Colonic mucosa (tissue), 4 donors: Measurements from ENCODE around the gene MED9. TPM values are rescaled to one million over a fixed set of nuclear protein-coding genes. Genes with fewer than 3 reads are reported as not detected.
"Not testable (repeated sequence)": the region's sequence is repeated elsewhere in the genome, so short reads cannot be mapped to it uniquely, and the experiment has no call there.

Experiments used
- DNase-seq: peaks from one replicate; pipeline ENCODE4 v3.0.0-alpha.2; 2020
- H3K27ac ChIP-seq: fragments of 200-600 bp; one replicate; pipeline ENCODE4 v1.8.0; 2021
- H3K27me3 ChIP-seq: fragments of 200-600 bp; one replicate; pipeline ENCODE4 v1.8.0; 2021
- H3K36me3 ChIP-seq: fragments of 200-600 bp; one replicate; pipeline ENCODE4 v1.8.0; 2021
- H3K4me1 ChIP-seq: fragments of 200-600 bp; one replicate; pipeline ENCODE4 v1.8.0; 2021; ENCODE audit warnings: mild to moderate bottlenecking
- H3K4me3 ChIP-seq: fragments of 200-600 bp; one replicate; pipeline ENCODE4 v1.8.0; 2021
- H3K9ac ChIP-seq, 2 donors: one replicate each; pipeline ENCODE4 v1.7.0; 2013; ENCODE audit warnings: control low read depth in 2 of 2, low read depth in 2 of 2, low read length in 2 of 2
- H3K9me3 ChIP-seq: fragments of 200-600 bp; one replicate; pipeline ENCODE4 v1.8.0; 2021
- intact Hi-C: fragments of 100-400 bp; cut with DNase I; formaldehyde crosslinking; loops from one replicate; pipeline ENCODE4 v1.14.1; 2022
- total RNA-seq, 2 donors: library from RNA; stranded (reverse); fragmentation: NEBNext Ultra II Directional in 1 of 2; extraction: Animal tissue kit (Norgen Biotek cat#: 25700) in 1 of 2; gene quantifications; one replicate each; pipeline ENCODE4 v1.2.1, GENCODE V29; 2021
- TF ChIP-seq, protein P1 (sequence below): fragments of 200-600 bp; IDR thresholded peaks from one replicate; pipeline ENCODE4 v1.8.0; 2022; ENCODE audit warnings: antibody characterized with exemption, mild to moderate bottlenecking
- donor health status: healthy.
- donor health status: DM: no; HTN: no; CAD: no.
- donor health status: DM: no; HTN: no; CAD: no.

MED9 gene
- total RNA-seq, 2 donors from 2014 or later, result 15.3 to 23.8 TPM

- DNase-seq, result no peak
These were observed 28.7 kb upstream of the MED9 start for GRCh38 chr17:17448076-17448475.

DNA sequence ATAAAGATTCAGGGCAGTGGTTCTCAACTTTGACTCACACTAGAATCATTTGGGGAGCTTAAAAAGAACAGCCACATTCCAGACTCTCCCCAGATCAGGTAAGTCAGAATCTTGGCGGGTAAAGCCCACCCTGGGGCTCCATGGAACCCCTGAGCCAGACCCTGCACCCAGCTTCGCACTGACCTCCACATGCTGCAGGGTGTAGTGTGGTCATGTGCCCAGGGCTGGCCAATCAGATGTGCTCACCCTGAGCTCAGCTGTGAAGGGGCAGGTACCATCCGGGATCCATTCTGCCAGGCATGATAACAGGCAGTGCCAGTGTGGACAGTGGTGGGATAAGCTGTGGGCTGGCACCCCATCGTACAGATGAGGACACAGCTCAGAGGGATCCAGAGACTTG lies 28.1 kb upstream of the MED9 start:
- intact Hi-C loops, result no loop called here
- Histone ChIP-seq H3K27me3 (no peaks in the 10 kb centered on the region), H3K4me3 (no peak overlapping the region), H3K36me3 (no peaks in the 10 kb centered on the region), H3K27ac (no peak overlapping the region), H3K9me3 (no peaks in the 10 kb centered on the region), H3K4me1 (no peaks in the 10 kb centered on the region), H3K9ac (no peak overlapping the region)
- TF ChIP-seq, protein P1, sequence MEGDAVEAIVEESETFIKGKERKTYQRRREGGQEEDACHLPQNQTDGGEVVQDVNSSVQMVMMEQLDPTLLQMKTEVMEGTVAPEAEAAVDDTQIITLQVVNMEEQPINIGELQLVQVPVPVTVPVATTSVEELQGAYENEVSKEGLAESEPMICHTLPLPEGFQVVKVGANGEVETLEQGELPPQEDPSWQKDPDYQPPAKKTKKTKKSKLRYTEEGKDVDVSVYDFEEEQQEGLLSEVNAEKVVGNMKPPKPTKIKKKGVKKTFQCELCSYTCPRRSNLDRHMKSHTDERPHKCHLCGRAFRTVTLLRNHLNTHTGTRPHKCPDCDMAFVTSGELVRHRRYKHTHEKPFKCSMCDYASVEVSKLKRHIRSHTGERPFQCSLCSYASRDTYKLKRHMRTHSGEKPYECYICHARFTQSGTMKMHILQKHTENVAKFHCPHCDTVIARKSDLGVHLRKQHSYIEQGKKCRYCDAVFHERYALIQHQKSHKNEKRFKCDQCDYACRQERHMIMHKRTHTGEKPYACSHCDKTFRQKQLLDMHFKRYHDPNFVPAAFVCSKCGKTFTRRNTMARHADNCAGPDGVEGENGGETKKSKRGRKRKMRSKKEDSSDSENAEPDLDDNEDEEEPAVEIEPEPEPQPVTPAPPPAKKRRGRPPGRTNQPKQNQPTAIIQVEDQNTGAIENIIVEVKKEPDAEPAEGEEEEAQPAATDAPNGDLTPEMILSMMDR, result no peak
- no peak for DNase-seq

More at GRCh38 chr17:17448076-17448475, 28.7 kb upstream of the MED9 start:
- Histone ChIP-seq H3K4me1 (no peaks in the 10 kb centered on the region), H3K27ac (no peak overlapping the region), H3K9me3 (no peaks in the 10 kb centered on the region), H3K9ac (no peak overlapping the region), H3K36me3 (no peaks in the 10 kb centered on the region), H3K4me3 (no peak overlapping the region), H3K27me3 (no peaks in the 10 kb centered on the region)
- TF ChIP-seq, protein P1, result no peak
- intact Hi-C loops, result no loop called here

- intact Hi-C loops, result no loop called here
- Histone ChIP-seq H3K4me3 (no peak overlapping the region), H3K27ac (no peak overlapping the region), H3K4me1 (no peaks in the 10 kb centered on the region), H3K27me3 (no peaks in the 10 kb centered on the region), H3K9ac (no peak overlapping the region), H3K9me3 (no peaks in the 10 kb centered on the region), H3K36me3 (no peaks in the 10 kb centered on the region)
- no peak for DNase-seq
- TF ChIP-seq, protein P1, result no peak
These were observed 23.7 kb upstream of the MED9 start for GRCh38 chr17:17453088-17453487.

DNA sequence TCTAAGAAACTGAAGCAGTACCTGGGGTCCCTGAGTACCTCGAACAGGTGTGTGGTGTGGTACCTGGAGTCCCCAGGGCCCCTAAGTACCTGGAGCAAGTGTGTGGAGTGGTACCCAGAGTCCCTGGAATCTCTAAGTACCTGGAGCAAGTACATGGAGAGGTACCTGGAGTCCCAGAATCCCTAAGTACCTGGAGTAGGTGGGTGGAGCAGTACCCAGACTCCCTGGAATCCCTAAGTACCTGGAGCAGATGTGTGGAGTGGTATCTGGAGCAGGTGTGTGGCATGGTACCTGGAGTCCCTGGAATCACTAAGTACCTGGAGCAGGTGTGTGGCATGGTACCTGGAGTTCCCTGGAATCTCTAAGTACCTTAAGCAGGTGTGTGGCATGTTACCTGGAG lies 22.5 kb upstream of the MED9 start:
- no peak for DNase-seq
- Histone ChIP-seq H3K4me3 (no peak overlapping the region), H3K9me3 (no peaks in the 10 kb centered on the region), H3K27me3 (no peaks in the 10 kb centered on the region), H3K36me3 (no peaks in the 10 kb centered on the region), H3K27ac (no peak overlapping the region), H3K4me1 (no peaks in the 10 kb centered on the region), H3K9ac (no peak overlapping the region)
- intact Hi-C loops, result no loop called here
- TF ChIP-seq, protein P1, result no peak

DNA sequence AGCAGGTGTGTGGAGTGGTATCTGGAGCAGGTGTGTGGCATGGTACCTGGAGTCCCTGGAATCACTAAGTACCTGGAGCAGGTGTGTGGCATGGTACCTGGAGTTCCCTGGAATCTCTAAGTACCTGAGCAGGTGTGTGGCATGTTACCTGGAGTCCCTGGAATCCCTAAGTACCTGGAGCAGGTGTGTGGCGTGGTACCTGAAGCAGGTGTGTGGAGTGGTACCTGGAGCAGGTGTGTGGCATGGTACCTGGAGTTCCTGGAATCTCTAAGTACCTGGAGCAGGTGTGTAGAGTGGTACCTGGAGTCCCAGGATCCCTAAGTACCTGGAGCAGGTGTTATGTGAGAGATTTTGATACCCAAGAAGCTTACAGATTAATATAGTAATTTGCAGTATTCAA lies 22.1 kb upstream of the MED9 start:
- H3K9ac ChIP-seq, H3K4me3 ChIP-seq, H3K27ac ChIP-seq, H3K4me1 ChIP-seq, H3K9me3 ChIP-seq, intact Hi-C loops, H3K36me3 ChIP-seq, DNase-seq, H3K27me3 ChIP-seq: not testable (repeated sequence)

- Histone ChIP-seq H3K4me3 (no peak overlapping the region), H3K4me1 (no peaks in the 10 kb centered on the region), H3K27ac (no peak overlapping the region), H3K9ac (no peak overlapping the region), H3K27me3 (no peaks in the 10 kb centered on the region), H3K9me3 (no peaks in the 10 kb centered on the region), H3K36me3 (no peaks in the 10 kb centered on the region)
- intact Hi-C loops, result no loop called here
- DNase-seq, result no peak
- TF ChIP-seq, protein P1, result no peak
These were observed 21.6 kb upstream of the MED9 start for GRCh38 chr17:17455173-17455572.
